ENCODE results near the gene TEX35.
A peak's percentile ranks its signal among the peaks of the same experiment; 100 is the strongest.

The TEX35 gene

GRCh38 chr1:178512566-178513277, at the start of gene TEX35:
Gene TEX35 (plus strand): TSS chr1:178513109. CDS start chr1:178513189, 80 bp downstream.
- H3K27me3 ChIP-seq, result no peaks in the 10 kb centered on the region
- H3K9me3 ChIP-seq (replicated peaks in 1 of 11), result no peaks in the 10 kb centered on the region
- H3K27ac ChIP-seq, result no peak within 1 kb of the TSS
- H3K4me3 ChIP-seq, result no peak within 1 kb of the TSS
- no peak within 1 kb of the TSS for H3K4me2 ChIP-seq
- H3K4me1 ChIP-seq, result peaks cover 0 to 6% (median 0%) of the 10 kb centered on the region in 10 experiments; a peak in 2 of 20 replicates
- H3K9ac ChIP-seq, result no peak within 1 kb of the TSS
- no peaks in the 10 kb centered on the region for H3K36me3 ChIP-seq
- TF ChIP-seq Cebpa-rat (IDR thresholded peaks at IDR 0.05), result no peak
- H4K20me1 ChIP-seq, result no peaks in the 10 kb centered on the region

GRCh38 chr1:178464141-178464540, 48.8 kb upstream of the TEX35 start:
- H4K20me1 ChIP-seq, result no peaks in the 10 kb centered on the region
- peaks cover 0 to 38% (median 0%) of the 10 kb centered on the region in 11 experiments; a peak in 4 of 22 replicates for H3K36me3 ChIP-seq
- peaks cover 0 to 21% (median 11%) of the 10 kb centered on the region in 10 experiments; a peak in 13 of 20 replicates for H3K4me1 ChIP-seq
- H3K27ac ChIP-seq, result no peak overlapping the region
- H3K4me2 ChIP-seq, result no peak overlapping the region
- H3K9me3 ChIP-seq (replicated peaks in 1 of 11), result peaks cover 0 to 12% (median 7%) of the 10 kb centered on the region in 11 experiments; a peak in 7 of 22 replicates
- H3K4me3 ChIP-seq, result no peak overlapping the region
- no peaks in the 10 kb centered on the region for H3K27me3 ChIP-seq
- no peak overlapping the region for H3K9ac ChIP-seq
- no peak for TF ChIP-seq Cebpa-rat (IDR thresholded peaks at IDR 0.05)

GRCh38 chr1:178464566-178464965, 48.3 kb upstream of the TEX35 start:
- peaks cover 0 to 39% (median 0%) of the 10 kb centered on the region in 11 experiments; a peak in 4 of 22 replicates for H3K36me3 ChIP-seq
- H3K4me1 ChIP-seq, result peaks cover 0 to 19% (median 11%) of the 10 kb centered on the region in 10 experiments; a peak in 13 of 20 replicates

GRCh38 chr1:178465011-178465410, 47.9 kb upstream of the TEX35 start:
- no peak for TF ChIP-seq Cebpa-rat (IDR thresholded peaks at IDR 0.05)
- H3K9ac ChIP-seq, result no peak overlapping the region
- H3K4me2 ChIP-seq, result no peak overlapping the region
- H4K20me1 ChIP-seq, result no peaks in the 10 kb centered on the region
- peaks cover 0 to 12% (median 7%) of the 10 kb centered on the region in 11 experiments; a peak in 7 of 22 replicates for H3K9me3 ChIP-seq (replicated peaks in 1 of 11)
- no peaks in the 10 kb centered on the region for H3K27me3 ChIP-seq
- no peak overlapping the region for H3K27ac ChIP-seq
- peaks cover 0 to 15% (median 11%) of the 10 kb centered on the region in 10 experiments; a peak in 13 of 20 replicates for H3K4me1 ChIP-seq
- H3K4me3 ChIP-seq, result no peak overlapping the region
- peaks cover 0 to 39% (median 0%) of the 10 kb centered on the region in 11 experiments; a peak in 4 of 22 replicates for H3K36me3 ChIP-seq

More at GRCh38 chr1:178464566-178464965, 48.3 kb upstream of the TEX35 start:
- Histone ChIP-seq H3K9ac (no peak overlapping the region), H3K9me3 (replicated peaks in 1 of 11) (peaks cover 0 to 12% (median 7%) of the 10 kb centered on the region in 11 experiments; a peak in 7 of 22 replicates), H3K4me2 (no peak overlapping the region), H3K27ac (no peak overlapping the region), H3K4me3 (no peak overlapping the region), H3K27me3 (no peaks in the 10 kb centered on the region), H4K20me1 (no peaks in the 10 kb centered on the region)
- no peak for TF ChIP-seq Cebpa-rat (IDR thresholded peaks at IDR 0.05)

GRCh38 chr1:178467837-178468236, 45.1 kb upstream of the TEX35 start:
- Histone ChIP-seq H3K36me3 (peaks cover 0 to 47% (median 0%) of the 10 kb centered on the region in 11 experiments; a peak in 4 of 22 replicates), H3K9me3 (replicated peaks in 1 of 11) (peaks cover 0 to 12% (median 7%) of the 10 kb centered on the region in 11 experiments; a peak in 7 of 22 replicates), H3K4me3 (no peak overlapping the region), H4K20me1 (no peaks in the 10 kb centered on the region), H3K27ac (no peak overlapping the region), H3K4me1 (peaks cover 0 to 15% (median 11%) of the 10 kb centered on the region in 10 experiments; a peak in 13 of 20 replicates), H3K4me2 (peak overlapping the region in 7 of 11 experiments; percentile 13 to 57 (median 51); a peak in 8 of 22 replicates), H3K9ac (no peak overlapping the region), H3K27me3 (no peaks in the 10 kb centered on the region)
- TF ChIP-seq Cebpa-rat (IDR thresholded peaks at IDR 0.05), result no peak

- H3K4me3 ChIP-seq, result no peak overlapping the region
- no peaks in the 10 kb centered on the region for H3K27me3 ChIP-seq
- H3K4me1 ChIP-seq, result peaks cover 0 to 15% (median 11%) of the 10 kb centered on the region in 10 experiments; a peak in 13 of 20 replicates
- no peaks in the 10 kb centered on the region for H4K20me1 ChIP-seq
- H3K4me2 ChIP-seq, result no peak overlapping the region
- no peak overlapping the region for H3K9ac ChIP-seq
- TF ChIP-seq Cebpa-rat (IDR thresholded peaks at IDR 0.05), result no peak
- H3K36me3 ChIP-seq, result peaks cover 0 to 60% (median 0%) of the 10 kb centered on the region in 11 experiments; a peak in 4 of 22 replicates
- peaks cover 0 to 12% (median 7%) of the 10 kb centered on the region in 11 experiments; a peak in 7 of 22 replicates for H3K9me3 ChIP-seq (replicated peaks in 1 of 11)
- no peak overlapping the region for H3K27ac ChIP-seq
Observed at GRCh38 chr1:178470411-178470960, 42.4 kb upstream of the TEX35 start.

GRCh38 chr1:178472531-178472930, 40.4 kb upstream of the TEX35 start:
- Histone ChIP-seq H3K4me1 (peaks cover 0 to 6% (median 2%) of the 10 kb centered on the region in 10 experiments; a peak in 11 of 20 replicates), H3K4me2 (no peak overlapping the region), H3K4me3 (no peak overlapping the region), H3K27ac (no peak overlapping the region), H4K20me1 (no peaks in the 10 kb centered on the region), H3K9ac (no peak overlapping the region), H3K36me3 (peaks cover 0 to 42% (median 0%) of the 10 kb centered on the region in 11 experiments; a peak in 4 of 22 replicates), H3K9me3 (replicated peaks in 1 of 11) (peaks cover 0 to 10% (median 7%) of the 10 kb centered on the region in 11 experiments; a peak in 7 of 22 replicates), H3K27me3 (no peaks in the 10 kb centered on the region)
- TF ChIP-seq Cebpa-rat (IDR thresholded peaks at IDR 0.05), result no peak

- no peak overlapping the region for H3K4me3 ChIP-seq
- no peak overlapping the region for H3K27ac ChIP-seq
- no peaks in the 10 kb centered on the region for H3K27me3 ChIP-seq
- H3K9me3 ChIP-seq (replicated peaks in 1 of 11), result peaks cover 0 to 29% (median 11%) of the 10 kb centered on the region in 11 experiments; a peak in 13 of 22 replicates
- no peak for TF ChIP-seq Cebpa-rat (IDR thresholded peaks at IDR 0.05)
- peaks cover 5 to 26% (median 12%) of the 10 kb centered on the region in 10 experiments; a peak in 15 of 20 replicates for H3K4me1 ChIP-seq
- H3K9ac ChIP-seq, result no peak overlapping the region
- H3K36me3 ChIP-seq, result peaks cover 0 to 22% (median 5%) of the 10 kb centered on the region in 11 experiments; a peak in 6 of 22 replicates
- no peaks in the 10 kb centered on the region for H4K20me1 ChIP-seq
- no peak overlapping the region for H3K4me2 ChIP-seq
Observed at GRCh38 chr1:178477373-178477772, 35.5 kb upstream of the TEX35 start.

- no peak for TF ChIP-seq Cebpa-rat (IDR thresholded peaks at IDR 0.05)
- H3K9me3 ChIP-seq (replicated peaks in 1 of 11), result peaks cover 0 to 29% (median 11%) of the 10 kb centered on the region in 11 experiments; a peak in 13 of 22 replicates
- H3K4me1 ChIP-seq, result peaks cover 5 to 28% (median 12%) of the 10 kb centered on the region in 10 experiments; a peak in 15 of 20 replicates
- H4K20me1 ChIP-seq, result no peaks in the 10 kb centered on the region
- H3K27me3 ChIP-seq, result no peaks in the 10 kb centered on the region
- no peak overlapping the region for H3K9ac ChIP-seq
- H3K27ac ChIP-seq, result no peak overlapping the region
- H3K4me2 ChIP-seq, result 0 out of 22 replicates have a peak overlapping the region, but pooled peaks of 1 of the 11 experiments have one; percentile 17
- H3K4me3 ChIP-seq, result no peak overlapping the region
- peaks cover 0 to 18% (median 5%) of the 10 kb centered on the region in 11 experiments; a peak in 6 of 22 replicates for H3K36me3 ChIP-seq
Observed at GRCh38 chr1:178477841-178478240, 35.1 kb upstream of the TEX35 start.
